GM23338 (cell line): ENCODE measurements around the gene SH2D3C. TPM values are rescaled to one million over a fixed set of nuclear protein-coding genes. Genes with fewer than 3 reads are reported as not detected.

Source experiments
- EZH2phosphoT487 ChIP-seq: fragments of 200-600 bp; sonication (generic); IDR thresholded peaks from one replicate; pipeline ENCODE4 v1.8.1; 2018; ENCODE audit warnings: antibody characterized with exemption; ENCODE audit not compliant: unreplicated experiment
- STAT1 ChIP-seq: IDR thresholded peaks from one replicate; pipeline ENCODE4 v1.6.1; 2016; ENCODE audit warnings: antibody characterized with exemption; ENCODE audit not compliant: unreplicated experiment
- ZNF462 ChIP-seq: fragments of 250-450 bp; sonication (Bioruptor Pico); IDR thresholded peaks from 2 replicates; pipeline ENCODE4 v1.5.0; 2020; ENCODE audit warnings: mild to moderate bottlenecking, moderate library complexity
- polyA plus RNA-seq: library from polyadenylated mRNA; unstranded; fragments of >200 nt; fragmentation: Nextera tagmentation; extraction: Ambion mirVana; gene quantifications from 2 replicates; pipeline ENCODE4 v1.2.1, GENCODE V29; 2016
- total RNA-seq: library from RNA; depleted of rRNA; stranded (reverse); fragments of >200 nt; shearing (Covaris generic); gene quantifications from 2 replicates; pipeline ENCODE4 v1.2.3, GENCODE V29; 2014
- TF ChIP-seq, protein P1 (sequence below), 2 experiments: fragments of 200-600 bp in 1 of 2; sonication (generic) in 1 of 2; conservative IDR thresholded peaks; 2 replicates each; pipeline versions ENCODE4 v1.5.1 to v1.6.1; 2016 to 2017; ENCODE audit warnings: antibody characterized with exemption in 2 of 2, low read depth in 2 of 2, mild to moderate bottlenecking in 2 of 2, moderate library complexity in 1 of 2
- TF ChIP-seq, protein P2 (sequence below): IDR thresholded peaks from one replicate; pipeline ENCODE4 v1.6.1; 2018; ENCODE audit warnings: antibody characterized with exemption; ENCODE audit not compliant: unreplicated experiment
- TF ChIP-seq, protein P3 (sequence below): IDR thresholded peaks from 2 replicates; pipeline ENCODE4 v1.6.1; 2016; ENCODE audit warnings: antibody characterized with exemption

The SH2D3C gene
- total and polyA plus RNA-seq, 2 experiments from 2014 or later = 4.2 to 4.5 TPM

DNA sequence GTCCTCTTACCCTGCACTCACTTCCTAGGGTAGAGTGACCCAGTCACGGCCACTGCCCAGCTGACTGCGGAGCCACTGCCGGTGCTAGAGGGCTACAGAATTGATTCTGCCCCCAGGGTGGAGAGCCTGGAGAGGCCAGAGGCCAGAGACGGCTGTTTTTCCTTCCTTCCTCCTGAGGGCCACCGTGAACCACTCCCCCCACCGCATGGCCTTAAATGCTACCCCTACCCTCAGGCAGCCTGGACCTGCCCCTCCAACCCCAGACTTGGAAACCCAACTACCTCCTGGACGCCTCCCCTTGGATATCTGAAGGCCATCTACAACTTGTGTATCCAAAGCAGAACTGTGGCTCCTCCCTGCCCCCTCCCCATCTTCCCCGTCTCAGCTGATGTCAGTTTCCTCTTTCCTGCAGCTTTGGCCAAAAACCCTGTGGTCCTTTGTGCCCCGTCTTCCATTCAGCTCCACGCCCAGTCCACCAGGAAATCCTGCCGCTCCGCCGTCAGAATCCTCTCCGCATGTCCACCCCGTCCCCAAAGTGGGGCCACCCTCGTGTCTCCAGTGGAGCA lies 16.3 kb downstream of the SH2D3C start (continued):
- TF ChIP-seq ZNF462 (no peak), STAT1 (no peak), EZH2phosphoT487 (no peak)
- TF ChIP-seq, protein P1, sequence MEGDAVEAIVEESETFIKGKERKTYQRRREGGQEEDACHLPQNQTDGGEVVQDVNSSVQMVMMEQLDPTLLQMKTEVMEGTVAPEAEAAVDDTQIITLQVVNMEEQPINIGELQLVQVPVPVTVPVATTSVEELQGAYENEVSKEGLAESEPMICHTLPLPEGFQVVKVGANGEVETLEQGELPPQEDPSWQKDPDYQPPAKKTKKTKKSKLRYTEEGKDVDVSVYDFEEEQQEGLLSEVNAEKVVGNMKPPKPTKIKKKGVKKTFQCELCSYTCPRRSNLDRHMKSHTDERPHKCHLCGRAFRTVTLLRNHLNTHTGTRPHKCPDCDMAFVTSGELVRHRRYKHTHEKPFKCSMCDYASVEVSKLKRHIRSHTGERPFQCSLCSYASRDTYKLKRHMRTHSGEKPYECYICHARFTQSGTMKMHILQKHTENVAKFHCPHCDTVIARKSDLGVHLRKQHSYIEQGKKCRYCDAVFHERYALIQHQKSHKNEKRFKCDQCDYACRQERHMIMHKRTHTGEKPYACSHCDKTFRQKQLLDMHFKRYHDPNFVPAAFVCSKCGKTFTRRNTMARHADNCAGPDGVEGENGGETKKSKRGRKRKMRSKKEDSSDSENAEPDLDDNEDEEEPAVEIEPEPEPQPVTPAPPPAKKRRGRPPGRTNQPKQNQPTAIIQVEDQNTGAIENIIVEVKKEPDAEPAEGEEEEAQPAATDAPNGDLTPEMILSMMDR (conservative IDR thresholded peaks at IDR 0.05; ENCODE audit: low read depth in 2 of 2) = no peak
- TF ChIP-seq, protein P2, sequence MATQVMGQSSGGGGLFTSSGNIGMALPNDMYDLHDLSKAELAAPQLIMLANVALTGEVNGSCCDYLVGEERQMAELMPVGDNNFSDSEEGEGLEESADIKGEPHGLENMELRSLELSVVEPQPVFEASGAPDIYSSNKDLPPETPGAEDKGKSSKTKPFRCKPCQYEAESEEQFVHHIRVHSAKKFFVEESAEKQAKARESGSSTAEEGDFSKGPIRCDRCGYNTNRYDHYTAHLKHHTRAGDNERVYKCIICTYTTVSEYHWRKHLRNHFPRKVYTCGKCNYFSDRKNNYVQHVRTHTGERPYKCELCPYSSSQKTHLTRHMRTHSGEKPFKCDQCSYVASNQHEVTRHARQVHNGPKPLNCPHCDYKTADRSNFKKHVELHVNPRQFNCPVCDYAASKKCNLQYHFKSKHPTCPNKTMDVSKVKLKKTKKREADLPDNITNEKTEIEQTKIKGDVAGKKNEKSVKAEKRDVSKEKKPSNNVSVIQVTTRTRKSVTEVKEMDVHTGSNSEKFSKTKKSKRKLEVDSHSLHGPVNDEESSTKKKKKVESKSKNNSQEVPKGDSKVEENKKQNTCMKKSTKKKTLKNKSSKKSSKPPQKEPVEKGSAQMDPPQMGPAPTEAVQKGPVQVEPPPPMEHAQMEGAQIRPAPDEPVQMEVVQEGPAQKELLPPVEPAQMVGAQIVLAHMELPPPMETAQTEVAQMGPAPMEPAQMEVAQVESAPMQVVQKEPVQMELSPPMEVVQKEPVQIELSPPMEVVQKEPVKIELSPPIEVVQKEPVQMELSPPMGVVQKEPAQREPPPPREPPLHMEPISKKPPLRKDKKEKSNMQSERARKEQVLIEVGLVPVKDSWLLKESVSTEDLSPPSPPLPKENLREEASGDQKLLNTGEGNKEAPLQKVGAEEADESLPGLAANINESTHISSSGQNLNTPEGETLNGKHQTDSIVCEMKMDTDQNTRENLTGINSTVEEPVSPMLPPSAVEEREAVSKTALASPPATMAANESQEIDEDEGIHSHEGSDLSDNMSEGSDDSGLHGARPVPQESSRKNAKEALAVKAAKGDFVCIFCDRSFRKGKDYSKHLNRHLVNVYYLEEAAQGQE = no peak
- TF ChIP-seq, protein P3, sequence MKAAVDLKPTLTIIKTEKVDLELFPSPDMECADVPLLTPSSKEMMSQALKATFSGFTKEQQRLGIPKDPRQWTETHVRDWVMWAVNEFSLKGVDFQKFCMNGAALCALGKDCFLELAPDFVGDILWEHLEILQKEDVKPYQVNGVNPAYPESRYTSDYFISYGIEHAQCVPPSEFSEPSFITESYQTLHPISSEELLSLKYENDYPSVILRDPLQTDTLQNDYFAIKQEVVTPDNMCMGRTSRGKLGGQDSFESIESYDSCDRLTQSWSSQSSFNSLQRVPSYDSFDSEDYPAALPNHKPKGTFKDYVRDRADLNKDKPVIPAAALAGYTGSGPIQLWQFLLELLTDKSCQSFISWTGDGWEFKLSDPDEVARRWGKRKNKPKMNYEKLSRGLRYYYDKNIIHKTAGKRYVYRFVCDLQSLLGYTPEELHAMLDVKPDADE = no peak
